Measurements from ENCODE around the gene SLC9A1. TPM values are rescaled to one million over a fixed set of nuclear protein-coding genes. Genes with fewer than 3 reads are reported as not detected.

The SLC9A1 gene
- polyA plus RNA-seq, 3 donors = 4.5 to 14.2 (median 4.6) TPM

DNA sequence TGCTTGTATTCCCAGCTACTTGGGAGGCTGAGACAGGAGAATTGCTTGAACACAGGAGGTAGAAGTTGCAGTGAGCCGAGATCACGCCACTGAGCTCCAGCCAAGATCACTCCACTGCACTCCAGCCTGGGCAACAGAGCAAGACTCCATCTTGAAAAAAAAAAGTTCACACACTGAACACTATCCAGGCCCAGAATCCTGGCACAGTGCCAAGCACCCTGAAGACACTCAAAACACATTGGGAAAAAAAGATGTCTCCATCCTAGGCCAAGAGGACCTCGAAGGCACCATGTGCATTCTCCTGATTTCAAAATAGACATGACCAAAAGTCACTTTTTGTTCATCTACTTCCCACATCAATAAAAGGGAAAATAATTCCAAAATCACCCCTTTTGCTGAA, 38.7 kb downstream of the SLC9A1 start:
- Mint-ChIP-seq H3K27ac (peak overlapping the region; percentile 95 to 100 (median 98)), H3K4me3 (peak overlapping the region in 1 of 2 donors; percentile 71), H3K9me3 (no peaks in the 10 kb centered on the region), H3K27me3 (ENCODE audit: low read depth in 3 of 3) (no peaks in the 10 kb centered on the region), H3K36me3 (peaks cover 27 to 33% of the 10 kb centered on the region in 2 donors), H3K4me1 (peaks cover 95% of the 10 kb centered on the region)
- H3K4me3 ChIP-seq (replicated peaks in 1 of 3; ENCODE audit: low read depth in 2 of 3, low read length in 3 of 3) = no peak overlapping the region
- no peaks in the 10 kb centered on the region for H3K9me3 ChIP-seq (replicated peaks in 1 of 2; ENCODE audit: control insufficient read depth in 1 of 2, insufficient read depth in 1 of 2, low read length in 2 of 2)
- H3K9ac ChIP-seq (ENCODE audit: insufficient read depth, low read length, poor library complexity, severe bottlenecking) = peak overlapping the region; percentile 10
- H3K4me1 ChIP-seq (ENCODE audit: control insufficient read depth in 1 of 2, insufficient read depth in 2 of 2, low read length in 2 of 2) = peaks cover 96 to 100% of the 10 kb centered on the region in 2 donors
- peak overlapping the region; percentile 82 to 98 for H3K27ac ChIP-seq (ENCODE audit: low read depth in 1 of 2, low read length in 2 of 2)
- H3K4me2 ChIP-seq (replicated peaks; ENCODE audit: extremely low read depth, low read length, poor library complexity, severe bottlenecking) = peak overlapping the region; percentile 8
- WGBS (ENCODE audit: insufficient coverage) = 67% methylated on average over 3 of the region's 3 CpGs
- no peaks in the 10 kb centered on the region for H4K20me1 ChIP-seq (ENCODE audit: insufficient read depth, low read length)
- H3K36me3 ChIP-seq (replicated peaks in 1 of 2; ENCODE audit: control insufficient read depth in 1 of 2, insufficient read depth in 2 of 2, low read length in 2 of 2) = peaks cover 0 to 7% of the 10 kb centered on the region in 2 donors
- TF ChIP-seq, protein P1, sequence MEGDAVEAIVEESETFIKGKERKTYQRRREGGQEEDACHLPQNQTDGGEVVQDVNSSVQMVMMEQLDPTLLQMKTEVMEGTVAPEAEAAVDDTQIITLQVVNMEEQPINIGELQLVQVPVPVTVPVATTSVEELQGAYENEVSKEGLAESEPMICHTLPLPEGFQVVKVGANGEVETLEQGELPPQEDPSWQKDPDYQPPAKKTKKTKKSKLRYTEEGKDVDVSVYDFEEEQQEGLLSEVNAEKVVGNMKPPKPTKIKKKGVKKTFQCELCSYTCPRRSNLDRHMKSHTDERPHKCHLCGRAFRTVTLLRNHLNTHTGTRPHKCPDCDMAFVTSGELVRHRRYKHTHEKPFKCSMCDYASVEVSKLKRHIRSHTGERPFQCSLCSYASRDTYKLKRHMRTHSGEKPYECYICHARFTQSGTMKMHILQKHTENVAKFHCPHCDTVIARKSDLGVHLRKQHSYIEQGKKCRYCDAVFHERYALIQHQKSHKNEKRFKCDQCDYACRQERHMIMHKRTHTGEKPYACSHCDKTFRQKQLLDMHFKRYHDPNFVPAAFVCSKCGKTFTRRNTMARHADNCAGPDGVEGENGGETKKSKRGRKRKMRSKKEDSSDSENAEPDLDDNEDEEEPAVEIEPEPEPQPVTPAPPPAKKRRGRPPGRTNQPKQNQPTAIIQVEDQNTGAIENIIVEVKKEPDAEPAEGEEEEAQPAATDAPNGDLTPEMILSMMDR (IDR thresholded peaks at IDR 0.05) = no peak
- intact Hi-C loops (cut with micrococcal nuclease) = loop anchor here in 1 of 2 donors (5.0 kb wide), 1 partner anchor 36 kb away; no protein-coding TSS in a partner anchor
- no peak overlapping the region for H2AFZ ChIP-seq (ENCODE audit: insufficient read depth, low read depth, low read length, poor library complexity, severe bottlenecking)
- H3K27me3 ChIP-seq (ENCODE audit: control insufficient read depth in 2 of 2, insufficient read depth in 2 of 2, low read length in 2 of 2) = no peaks in the 10 kb centered on the region
- peaks cover 65% of the 10 kb centered on the region for H3K79me2 ChIP-seq (ENCODE audit: insufficient read depth, low read length)
- no peak for DNase-seq

DNA sequence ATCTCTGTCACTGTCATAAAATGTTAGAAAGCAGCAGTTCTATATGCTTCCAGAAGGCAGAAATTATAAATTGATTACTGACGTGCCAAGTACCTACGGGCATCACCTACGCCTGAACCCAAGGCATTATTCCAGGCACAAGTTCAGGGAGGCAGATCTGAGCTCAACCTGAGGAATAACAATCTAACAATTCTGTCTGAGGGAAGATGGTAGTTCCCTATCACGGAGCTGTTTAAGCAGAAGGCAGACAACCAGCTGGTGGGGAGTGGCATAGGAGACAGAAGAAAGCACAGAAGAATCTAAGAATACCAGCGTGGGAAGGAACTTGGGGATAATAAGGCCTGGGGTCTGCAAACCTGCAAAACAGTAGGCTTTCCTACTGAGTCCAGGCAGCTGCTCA, 40.4 kb downstream of the SLC9A1 start:
- H3K9me3 Mint-ChIP-seq = no peaks in the 10 kb centered on the region
- Histone ChIP-seq H3K4me1 (ENCODE audit: control insufficient read depth in 1 of 2, insufficient read depth in 2 of 2, low read length in 2 of 2) (peaks cover 91 to 94% of the 10 kb centered on the region in 2 donors), H3K36me3 (replicated peaks in 1 of 2; ENCODE audit: control insufficient read depth in 1 of 2, insufficient read depth in 2 of 2, low read length in 2 of 2) (peaks cover 4 to 7% of the 10 kb centered on the region in 2 donors), H3K79me2 (ENCODE audit: insufficient read depth, low read length) (peaks cover 68% of the 10 kb centered on the region), H3K4me3 (replicated peaks in 1 of 3; ENCODE audit: low read depth in 2 of 3, low read length in 3 of 3) (peak overlapping the region in 1 of 3 experiments; percentile 6), H3K4me2 (replicated peaks; ENCODE audit: extremely low read depth, low read length, poor library complexity, severe bottlenecking) (no peak overlapping the region), H3K27ac (ENCODE audit: low read depth in 1 of 2, low read length in 2 of 2) (peak overlapping the region; percentile 82 to 98), H3K9me3 (replicated peaks in 1 of 2; ENCODE audit: control insufficient read depth in 1 of 2, insufficient read depth in 1 of 2, low read length in 2 of 2) (no peaks in the 10 kb centered on the region), H3K27me3 (ENCODE audit: control insufficient read depth in 2 of 2, insufficient read depth in 2 of 2, low read length in 2 of 2) (no peaks in the 10 kb centered on the region), H2AFZ (ENCODE audit: insufficient read depth, low read depth, low read length, poor library complexity, severe bottlenecking) (no peak overlapping the region), H4K20me1 (ENCODE audit: insufficient read depth, low read length) (no peaks in the 10 kb centered on the region), H3K9ac (ENCODE audit: insufficient read depth, low read length, poor library complexity, severe bottlenecking) (no peak overlapping the region)
- H3K27me3 Mint-ChIP-seq (ENCODE audit: low read depth in 3 of 3) = no peaks in the 10 kb centered on the region
- WGBS (ENCODE audit: insufficient coverage) = 75% methylated on average over 4 of the region's 5 CpGs
- intact Hi-C loops (cut with micrococcal nuclease) = no loop called here
- no peak overlapping the region for H3K4me3 Mint-ChIP-seq
- DNase-seq = no peak
- H3K36me3 Mint-ChIP-seq = peaks cover 25 to 41% of the 10 kb centered on the region in 2 donors
- peak overlapping the region; percentile 95 to 100 (median 98) for H3K27ac Mint-ChIP-seq
- H3K4me1 Mint-ChIP-seq = peaks cover 91% of the 10 kb centered on the region
- TF ChIP-seq, protein P1 (IDR thresholded peaks at IDR 0.05) = no peak
